HG02943 (cell line): ENCODE data around the gene MS4A18.
"Not testable (repeated sequence)": the region's sequence is repeated elsewhere in the genome, so short reads cannot be mapped to it uniquely, and the experiment has no call there.

Source experiments
- ATAC-seq: cut with Tn5 transposase; IDR thresholded peaks from one replicate; pipeline ENCODE4 v1.9.1; 2021; ENCODE audit warnings: mild to moderate bottlenecking, low read depth, moderate library complexity; ENCODE audit not compliant: unreplicated experiment

MS4A18 gene

GRCh38 chr11:60734279-60734678 is 9.8 kb downstream of the MS4A18 start:
- ATAC-seq, result no peak

- ATAC-seq, result no peak
Observed at GRCh38 chr11:60739114-60739513, 14.6 kb downstream of the MS4A18 start.

GRCh38 chr11:60740573-60740972 is 16.1 kb downstream of the MS4A18 start:
- no peak for ATAC-seq

GRCh38 chr11:60741421-60741820 is 16.9 kb downstream of the MS4A18 start:
- ATAC-seq, result no peak

- no peak for ATAC-seq
Observed at GRCh38 chr11:60743058-60743457, 18.5 kb downstream of the MS4A18 start.

GRCh38 chr11:60744114-60744513 is 19.6 kb downstream of the MS4A18 start:
- no peak for ATAC-seq

GRCh38 chr11:60747359-60747873 is 22.9 kb downstream of the MS4A18 start:
- ATAC-seq, result no peak

- no peak for ATAC-seq
Observed at GRCh38 chr11:60748225-60748624, 23.7 kb downstream of the MS4A18 start.

- ATAC-seq, result no peak
Observed at GRCh38 chr11:60748821-60749220, 24.3 kb downstream of the MS4A18 start.

- no peak for ATAC-seq
Observed at GRCh38 chr11:60750911-60751310, 26.4 kb downstream of the MS4A18 start.

GRCh38 chr11:60753309-60753708 is 28.8 kb downstream of the MS4A18 start:
- no peak for ATAC-seq

- ATAC-seq, result no peak
Observed at GRCh38 chr11:60754887-60755286, 30.4 kb downstream of the MS4A18 start.

- ATAC-seq, result no peak
Observed at GRCh38 chr11:60756307-60757032, 31.9 kb downstream of the MS4A18 start, which contains the start of gene MS4A15. Gene MS4A15, plus strand, starts transcription at chr11:60756867. Its CDS starts 6,867 bp downstream, at chr11:60763734.

- no peak for ATAC-seq
Observed at GRCh38 chr11:60757231-60757800, 32.8 kb downstream of the MS4A18 start.

- not testable (repeated sequence) for ATAC-seq
Observed at GRCh38 chr11:60758671-60759070, 34.2 kb downstream of the MS4A18 start.

- ATAC-seq, result not testable (repeated sequence)
Observed at GRCh38 chr11:60759438-60760225, 35.1 kb downstream of the MS4A18 start.

GRCh38 chr11:60761436-60762190 is 37.1 kb downstream of the MS4A18 start:
- no peak for ATAC-seq

- peak; percentile 63 for ATAC-seq
Observed at GRCh38 chr11:60762851-60763691, 38.6 kb downstream of the MS4A18 start.

GRCh38 chr11:60763692-60764369 is 39.3 kb downstream of the MS4A18 start:
- no peak for ATAC-seq
